PC-9 (cell line): Measurements from ENCODE around the gene COL20A1. TPM values are rescaled to one million over a fixed set of nuclear protein-coding genes. Genes with fewer than 3 reads are reported as not detected.

Experiments
- BruUV-seq: library from RNA; stranded (reverse); fragments of 400-500 nt; replicated peaks from 2 replicates; lab custom pipeline; 2021; lab: Mats Ljungman, UMichigan
- CTCF ChIA-PET: fragments of 300-600 bp; sonication (Branson Sonifier 250); formaldehyde crosslinking; loops from one replicate; lab custom pipeline; 2022; ENCODE audit warnings: antibody characterized with exemption; lab: Charles Lee
- POLR2A ChIA-PET: fragments of 300-600 bp; sonication (Branson Sonifier 250); formaldehyde crosslinking; loops from one replicate; lab custom pipeline; 2022; ENCODE audit warnings: antibody characterized with exemption; ENCODE audit not compliant: unreplicated experiment; lab: Charles Lee
- DNase-seq, 2 experiments: peaks; one replicate each; pipeline versions ENCODE4 v3.0.0 to v3.0.0-alpha.2; 2015 to 2022; ENCODE audit warnings: mixed read lengths in 1 of 2
- H2AFZ ChIP-seq: fragments of 200-600 bp; sonication (generic); 2 replicates; pipeline ENCODE4 v1.8.1; 2017; ENCODE audit warnings: antibody characterized with exemption
- H3F3A ChIP-seq: fragments of 200-600 bp; sonication (generic); 2 replicates; pipeline ENCODE4 v1.8.1; 2017; ENCODE audit warnings: antibody characterized with exemption, mild to moderate bottlenecking, low read depth; ENCODE audit not compliant: insufficient read depth
- H3K27ac ChIP-seq: fragments of 200-600 bp; sonication (generic); 2 replicates; pipeline ENCODE4 v1.6.1; 2016; ENCODE audit warnings: mixed run types
- H3K27me3 ChIP-seq: fragments of 200-600 bp; sonication (generic); 2 replicates; pipeline ENCODE4 v1.6.1; 2016; ENCODE audit warnings: low read depth, mixed run types; ENCODE audit not compliant: insufficient read depth
- H3K36me3 ChIP-seq: fragments of 200-600 bp; sonication (generic); 2 replicates; pipeline ENCODE4 v1.6.1; 2016; ENCODE audit warnings: low read depth, mixed run types
- H3K4me1 ChIP-seq: fragments of 200-600 bp; sonication (generic); replicated peaks from 2 replicates; pipeline ENCODE4 v1.6.1; 2016; ENCODE audit warnings: mixed run types; ENCODE audit not compliant: insufficient read depth
- H3K4me2 ChIP-seq: fragments of 200-600 bp; sonication (generic); 2 replicates; pipeline ENCODE4 v1.6.1; 2017; ENCODE audit warnings: mixed run types
- H3K4me3 ChIP-seq: fragments of 200-600 bp; sonication (generic); 2 replicates; pipeline ENCODE4 v1.6.1; 2016; ENCODE audit warnings: mixed run types
- H3K79me2 ChIP-seq: fragments of 200-600 bp; sonication (generic); 2 replicates; pipeline ENCODE4 v1.6.1; 2017; ENCODE audit warnings: low read depth, mixed run types
- H3K9me2 ChIP-seq: fragments of 200-600 bp; sonication (generic); 2 replicates; pipeline ENCODE4 v1.8.1; 2017; ENCODE audit warnings: mild to moderate bottlenecking; ENCODE audit not compliant: insufficient read depth
- H3K9me3 ChIP-seq: fragments of 200-600 bp; sonication (generic); 2 replicates; pipeline ENCODE4 v1.8.1; 2016; ENCODE audit warnings: low read depth; ENCODE audit not compliant: insufficient read depth
- H4K20me1 ChIP-seq: fragments of 200-600 bp; sonication (generic); 2 replicates; pipeline ENCODE4 v1.8.1; 2017; ENCODE audit not compliant: insufficient read depth
- EZH2 ChIP-seq: fragments of 200-600 bp; sonication (generic); IDR thresholded peaks from 2 replicates; pipeline ENCODE4 v1.8.0; 2017; ENCODE audit warnings: antibody characterized with exemption, low read depth
- intact Hi-C: fragments of 100-400 bp; cut with micrococcal nuclease; formaldehyde crosslinking; loops from one replicate; pipeline ENCODE4 v1.10.0; 2022; ENCODE audit not compliant: unreplicated experiment
- total RNA-seq: library from RNA; stranded (reverse); gene quantifications from 2 replicates; pipeline ENCODE4 v1.2.3, GENCODE V29; 2021
- TF ChIP-seq, protein P1 (sequence below): fragments of 200-600 bp; sonication (generic); conservative IDR thresholded peaks from 2 replicates; pipeline ENCODE4 v1.6.1; 2017; ENCODE audit warnings: mixed run types, antibody characterized with exemption, mild to moderate bottlenecking, moderate library complexity

Gene COL20A1
- total RNA-seq, 1 experiment from 2014 or later: not detected

DNA sequence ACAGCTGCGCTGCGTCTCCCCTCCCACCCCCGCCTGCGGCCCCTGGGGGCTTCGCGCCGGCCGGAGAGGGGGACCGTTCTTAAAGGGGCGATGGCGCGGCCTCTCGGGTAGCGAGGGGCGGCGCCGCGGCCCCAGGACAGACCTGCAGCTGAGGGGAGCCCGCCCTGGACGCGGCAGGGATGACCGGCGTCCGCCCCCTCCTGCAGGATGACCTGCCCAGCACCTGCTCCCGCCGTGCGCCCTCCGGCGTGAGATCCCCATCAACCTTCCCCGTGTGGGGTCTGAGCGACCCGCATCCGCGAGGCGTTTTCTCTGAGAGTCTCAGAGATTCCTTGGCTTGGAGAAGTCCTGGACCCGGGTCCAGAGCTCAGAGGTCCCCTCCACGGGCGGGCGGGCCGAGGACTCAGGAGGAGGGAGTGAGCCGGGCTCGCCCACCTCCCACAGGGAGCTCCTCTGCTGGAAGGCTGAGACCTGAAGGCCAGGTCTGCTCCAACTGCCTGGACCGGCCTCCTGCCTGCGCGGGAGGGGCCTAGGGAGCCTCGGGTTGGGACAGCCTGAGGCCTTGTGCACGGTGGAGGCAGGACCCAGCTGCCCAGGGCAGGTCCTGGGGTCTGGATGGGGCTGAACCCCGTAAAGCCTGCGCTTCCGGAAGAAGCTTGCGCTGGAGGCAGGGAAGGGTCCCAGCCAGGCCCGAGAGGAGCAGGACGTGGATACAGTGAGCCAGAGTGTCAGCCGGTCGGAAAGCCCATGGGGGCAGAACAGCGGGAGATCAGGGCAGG lies 38.2 kb upstream of the COL20A1 start:
- BruUV-seq: no TSS peak
- CTCF ChIA-PET: interaction anchor here (0.5 to 1.0 kb wide), 2 partner anchors 31 to 57 kb away, joined by 4 to 10 read pairs; no protein-coding TSS in a partner anchor
- H3F3A ChIP-seq: peaks cover 5% of the 10 kb centered on the region; the same call in 1 of the 2 replicates

GRCh38 chr20:63255931-63256704 lies 36.9 kb upstream of the COL20A1 start:
- Histone ChIP-seq H3F3A (peaks cover 1% of the 10 kb centered on the region; the same call in 1 of the 2 replicates), H3K27me3 (peaks cover 82% of the 10 kb centered on the region), H3K79me2 (no peaks in the 10 kb centered on the region), H3K27ac (no peak overlapping the region), H3K9me3 (no peaks in the 10 kb centered on the region), H3K4me3 (no peak overlapping the region), H3K36me3 (no peaks in the 10 kb centered on the region), H3K9me2 (no peaks in the 10 kb centered on the region), H4K20me1 (no peaks in the 10 kb centered on the region), H3K4me1 (0 out of 2 replicates have a peak, but pooled peaks cover 1% of the 10 kb centered on the region), H2AFZ (no peak overlapping the region), H3K4me2 (no peak overlapping the region)
- no TSS peak for BruUV-seq
- POLR2A ChIA-PET: no interaction called here
- TF ChIP-seq, protein P1, sequence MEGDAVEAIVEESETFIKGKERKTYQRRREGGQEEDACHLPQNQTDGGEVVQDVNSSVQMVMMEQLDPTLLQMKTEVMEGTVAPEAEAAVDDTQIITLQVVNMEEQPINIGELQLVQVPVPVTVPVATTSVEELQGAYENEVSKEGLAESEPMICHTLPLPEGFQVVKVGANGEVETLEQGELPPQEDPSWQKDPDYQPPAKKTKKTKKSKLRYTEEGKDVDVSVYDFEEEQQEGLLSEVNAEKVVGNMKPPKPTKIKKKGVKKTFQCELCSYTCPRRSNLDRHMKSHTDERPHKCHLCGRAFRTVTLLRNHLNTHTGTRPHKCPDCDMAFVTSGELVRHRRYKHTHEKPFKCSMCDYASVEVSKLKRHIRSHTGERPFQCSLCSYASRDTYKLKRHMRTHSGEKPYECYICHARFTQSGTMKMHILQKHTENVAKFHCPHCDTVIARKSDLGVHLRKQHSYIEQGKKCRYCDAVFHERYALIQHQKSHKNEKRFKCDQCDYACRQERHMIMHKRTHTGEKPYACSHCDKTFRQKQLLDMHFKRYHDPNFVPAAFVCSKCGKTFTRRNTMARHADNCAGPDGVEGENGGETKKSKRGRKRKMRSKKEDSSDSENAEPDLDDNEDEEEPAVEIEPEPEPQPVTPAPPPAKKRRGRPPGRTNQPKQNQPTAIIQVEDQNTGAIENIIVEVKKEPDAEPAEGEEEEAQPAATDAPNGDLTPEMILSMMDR: no peak
- no peak for TF ChIP-seq EZH2
- intact Hi-C loops: no loop called here
- CTCF ChIA-PET: no interaction called here
- no peak for DNase-seq

More for the DNA sequence above, 38.2 kb upstream of the COL20A1 start:
- 0 out of 2 replicates have a peak, but pooled peaks cover 6% of the 10 kb centered on the region for H3K4me1 ChIP-seq
- no peaks in the 10 kb centered on the region for H3K79me2 ChIP-seq
- H3K27ac ChIP-seq: no peak overlapping the region
- H2AFZ ChIP-seq: no peak overlapping the region
- no peaks in the 10 kb centered on the region for H3K9me2 ChIP-seq
- no peaks in the 10 kb centered on the region for H3K36me3 ChIP-seq
- no peaks in the 10 kb centered on the region for H3K9me3 ChIP-seq
- POLR2A ChIA-PET: no interaction called here
- TF ChIP-seq, protein P1: no peak; the same call in 1 of the 2 replicates
- TF ChIP-seq EZH2: no peak
- no peak overlapping the region for H3K4me3 ChIP-seq
- no peaks in the 10 kb centered on the region for H4K20me1 ChIP-seq
- DNase-seq: no peak
- intact Hi-C loops: no loop called here
- peaks cover 69% of the 10 kb centered on the region for H3K27me3 ChIP-seq
- no peak overlapping the region for H3K4me2 ChIP-seq

- H3K4me1 ChIP-seq: no peaks in the 10 kb centered on the region
- CTCF ChIA-PET: no interaction called here
These were observed 36.0 kb upstream of the COL20A1 start for GRCh38 chr20:63256954-63257353.

More at GRCh38 chr20:63256954-63257353, 36.0 kb upstream of the COL20A1 start:
- BruUV-seq: no TSS peak
- Histone ChIP-seq H3K9me3 (no peaks in the 10 kb centered on the region), H3K9me2 (no peaks in the 10 kb centered on the region), H3K27ac (no peak overlapping the region), H3K36me3 (no peaks in the 10 kb centered on the region), H2AFZ (no peak overlapping the region), H3K4me3 (no peak overlapping the region), H3F3A (no peaks in the 10 kb centered on the region), H3K27me3 (peaks cover 88% of the 10 kb centered on the region), H3K79me2 (no peaks in the 10 kb centered on the region), H3K4me2 (no peak overlapping the region), H4K20me1 (no peaks in the 10 kb centered on the region)
- POLR2A ChIA-PET: no interaction called here
- TF ChIP-seq, protein P1: no peak
- DNase-seq: no peak
- intact Hi-C loops: no loop called here
